ENCODE results near the gene ABTB2. TPM values are rescaled to one million over a fixed set of nuclear protein-coding genes. Genes with fewer than 3 reads are reported as not detected.

The ABTB2 gene
- polyA plus RNA-seq, 2 of the 4 experiments (the other 2 are of a cell fraction) = 8.9 to 15.4 TPM

GRCh38 chr11:34238966-34239365, 118.8 kb downstream of the ABTB2 start:
- H3K4me2 ChIP-seq = peak overlapping the region; percentile 7; the same call in 1 of the 3 replicates
- WGBS (ENCODE audit: missing lambda C conversion rate) = 87% methylated on average over 6 of the region's 6 CpGs
- no peaks in the 10 kb centered on the region for H3K9me3 ChIP-seq
- H3K27ac ChIP-seq = peak overlapping the region; percentile 34 to 72; a peak in 4 of 6 replicates
- ATAC-seq = no peak
- no peak for DNase-seq (ENCODE audit: low read depth in 1 of 2, low spot score in 1 of 2)
- no peak for FAIRE-seq
- ChIA-PET POLR2A (no interaction called here), CTCF (interaction anchor here (0.8 to 4.8 kb wide), 2 partner anchors 64 to 74 kb away, joined by 3 to 16 read pairs; no protein-coding TSS in a partner anchor)
- H3K4me1 ChIP-seq = peaks cover 69% of the 10 kb centered on the region
- H3K4me3 ChIP-seq = no peak overlapping the region
- TF ChIP-seq CHD4 (IDR thresholded peaks at IDR 0.05; ENCODE audit: borderline replicate concordance) (no peak), HOXB13 (CRISPR knock-in tag; IDR thresholded peaks at IDR 0.05; ENCODE audit: low read depth) (no peak), MAZ (IDR thresholded peaks at IDR 0.05; ENCODE audit: borderline replicate concordance, low read depth, low read length) (no peak), EP300 (IDR thresholded peaks at IDR 0.05) (no peak), SREBF2 (IDR thresholded peaks at IDR 0.05) (no peak), POLR2AphosphoS2 (conservative IDR thresholded peaks at IDR 0.05; ENCODE audit: low read length) (no peak), RFX5 (IDR thresholded peaks at IDR 0.05) (no peak), BCL3 (IDR thresholded peaks at IDR 0.05) (no peak), HDAC2 (IDR thresholded peaks at IDR 0.05) (no peak), BHLHE40 (IDR thresholded peaks at IDR 0.05; ENCODE audit: low read depth, low read length) (no peak), RNF2 (IDR thresholded peaks at IDR 0.05; ENCODE audit: borderline replicate concordance, low read depth) (no peak), POLR2A (IDR thresholded peaks at IDR 0.05; ENCODE audit: low read length) (no peak), MAFK (IDR thresholded peaks at IDR 0.05; ENCODE audit: partially characterized antibody) (no peak), SMC3 (IDR thresholded peaks at IDR 0.05) (no peak), JUNB (IDR thresholded peaks at IDR 0.05) (no peak), CEBPB (IDR thresholded peaks at IDR 0.05) (no peak), FOSL2 (IDR thresholded peaks at IDR 0.05) (no peak), FOSL2 (CRISPR knock-in tag; IDR thresholded peaks at IDR 0.05) (no peak), ZSCAN20 (CRISPR knock-in tag; IDR thresholded peaks at IDR 0.05) (no peak)
- TF ChIP-seq, protein P1, sequence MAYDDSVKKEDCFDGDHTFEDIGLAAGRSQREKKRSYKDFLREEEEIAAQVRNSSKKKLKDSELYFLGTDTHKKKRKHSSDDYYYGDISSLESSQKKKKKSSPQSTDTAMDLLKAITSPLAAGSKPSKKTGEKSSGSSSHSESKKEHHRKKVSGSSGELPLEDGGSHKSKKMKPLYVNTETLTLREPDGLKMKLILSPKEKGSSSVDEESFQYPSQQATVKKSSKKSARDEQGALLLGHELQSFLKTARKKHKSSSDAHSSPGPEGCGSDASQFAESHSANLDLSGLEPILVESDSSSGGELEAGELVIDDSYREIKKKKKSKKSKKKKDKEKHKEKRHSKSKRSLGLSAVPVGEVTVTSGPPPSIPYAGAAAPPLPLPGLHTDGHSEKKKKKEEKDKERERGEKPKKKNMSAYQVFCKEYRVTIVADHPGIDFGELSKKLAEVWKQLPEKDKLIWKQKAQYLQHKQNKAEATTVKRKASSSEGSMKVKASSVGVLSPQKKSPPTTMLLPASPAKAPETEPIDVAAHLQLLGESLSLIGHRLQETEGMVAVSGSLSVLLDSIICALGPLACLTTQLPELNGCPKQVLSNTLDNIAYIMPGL (CRISPR knock-in tag; IDR thresholded peaks at IDR 0.05; ENCODE audit: borderline replicate concordance) = no peak
- TF ChIP-seq, protein P2, sequence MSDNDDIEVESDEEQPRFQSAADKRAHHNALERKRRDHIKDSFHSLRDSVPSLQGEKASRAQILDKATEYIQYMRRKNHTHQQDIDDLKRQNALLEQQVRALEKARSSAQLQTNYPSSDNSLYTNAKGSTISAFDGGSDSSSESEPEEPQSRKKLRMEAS (IDR thresholded peaks at IDR 0.05) = no peak

- POLR2A ChIA-PET = no interaction called here
- Histone ChIP-seq H3K9me3 (no peaks in the 10 kb centered on the region), H3K4me3 (no peak overlapping the region), H3K4me2 (peak overlapping the region; percentile 7; the same call in 1 of the 3 replicates), H3K4me1 (peaks cover 70% of the 10 kb centered on the region), H3K27ac (peak overlapping the region; percentile 34 to 72; a peak in 4 of 6 replicates)
- ATAC-seq (no peak), FAIRE-seq (no peak), DNase-seq (ENCODE audit: low read depth in 1 of 2, low spot score in 1 of 2) (peak in 1 of 2 experiments; percentile 52)
- CTCF ChIA-PET = interaction anchor here (1.2 to 4.8 kb wide), 2 partner anchors 12 to 64 kb away, joined by 3 to 16 read pairs; no protein-coding TSS in a partner anchor
- no peak for TF ChIP-seq HOXB13 (CRISPR knock-in tag; IDR thresholded peaks at IDR 0.05; ENCODE audit: low read depth)
- TF ChIP-seq KDM5A (IDR thresholded peaks at IDR 0.05) = no peak
- no peak for TF ChIP-seq E2F6 (IDR thresholded peaks at IDR 0.05; ENCODE audit: borderline replicate concordance, low read depth)
- TF ChIP-seq KDM1A (IDR thresholded peaks at IDR 0.05; ENCODE audit: low read depth) = no peak
- TF ChIP-seq ZFP36 (IDR thresholded peaks at IDR 0.05; ENCODE audit: borderline replicate concordance, partially characterized antibody) = no peak
- no peak for TF ChIP-seq EP300 (IDR thresholded peaks at IDR 0.05)
- peak; percentile 64 to 66 for TF ChIP-seq CEBPB (IDR thresholded peaks at IDR 0.05)
- no peak for TF ChIP-seq CBX8 (IDR thresholded peaks at IDR 0.05)
- TF ChIP-seq CTCF (IDR thresholded peaks at IDR 0.05) = no peak
- TF ChIP-seq JUNB (IDR thresholded peaks at IDR 0.05) = no peak
- no peak for TF ChIP-seq RFX5 (IDR thresholded peaks at IDR 0.05)
- TF ChIP-seq HEYL (CRISPR knock-in tag; IDR thresholded peaks at IDR 0.05) = no peak
- TF ChIP-seq SREBF2 (IDR thresholded peaks at IDR 0.05) = no peak
- TF ChIP-seq, protein P3, sequence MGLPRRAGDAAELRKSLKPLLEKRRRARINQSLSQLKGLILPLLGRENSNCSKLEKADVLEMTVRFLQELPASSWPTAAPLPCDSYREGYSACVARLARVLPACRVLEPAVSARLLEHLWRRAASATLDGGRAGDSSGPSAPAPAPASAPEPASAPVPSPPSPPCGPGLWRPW (IDR thresholded peaks at IDR 0.05) = peak; percentile 46; the same call in 1 of the 2 replicates
- no peak for TF ChIP-seq CHD2 (IDR thresholded peaks at IDR 0.05; ENCODE audit: low read length, partially characterized antibody)
- WGBS (ENCODE audit: missing lambda C conversion rate) = 77% methylated on average over 11 of the region's 11 CpGs
Observed at GRCh38 chr11:34238533-34238932, 119.3 kb downstream of the ABTB2 start.

All from A549 (cell line).